Naive thymus-derived CD4-positive, alpha-beta T cell (primary cell): Measurements from ENCODE around the gene LGR4. TPM values are rescaled to one million over a fixed set of nuclear protein-coding genes. Genes with fewer than 3 reads are reported as not detected.
"Not testable (repeated sequence)": the region's sequence is repeated elsewhere in the genome, so short reads cannot be mapped to it uniquely, and the experiment has no call there.

ENCODE experiments used
- ATAC-seq: fragments of 150-1000 bp; cut with Tn5 transposase; 2 replicates; pipeline ENCODE4 v1.10.0; 2021; ENCODE audit warnings: mild to moderate bottlenecking, moderate library complexity
- CTCF ChIA-PET: fragments of 350-600 bp; sonication (Branson Sonifier 250); formaldehyde crosslinking; loops from one replicate; lab custom pipeline; 2021; ENCODE audit warnings: antibody characterized with exemption; lab: Charles Lee
- POLR2A ChIA-PET: fragments of 350-600 bp; sonication (Branson Sonifier 250); formaldehyde crosslinking; loops from one replicate; lab custom pipeline; 2021; ENCODE audit warnings: antibody characterized with exemption, inconsistent platforms; lab: Charles Lee
- DNase-seq, 9 donors: peaks; one replicate each; pipeline versions ENCODE4 v3.0.0 to v3.0.0-alpha.2; 2020 to 2022; ENCODE audit warnings: mixed read lengths in 1 of 9
- H3K27ac ChIP-seq: one replicate; pipeline ENCODE4 v1.7.0; 2013; ENCODE audit warnings: mild to moderate bottlenecking, low read depth, low read length, moderate library complexity
- H3K27me3 ChIP-seq, 2 donors: one replicate each; pipeline ENCODE4 v1.7.0; 2013; ENCODE audit warnings: low read length in 2 of 2, mild to moderate bottlenecking in 2 of 2, moderate library complexity in 2 of 2; ENCODE audit not compliant: control insufficient read depth in 2 of 2, insufficient read depth in 2 of 2
- H3K36me3 ChIP-seq, 3 experiments: 1 replicate in 2 of 3; 2 replicates in 1 of 3; pipeline ENCODE4 v1.7.0; 2013; ENCODE audit warnings: low read length in 3 of 3, mild to moderate bottlenecking in 3 of 3, moderate library complexity in 1 of 3; ENCODE audit not compliant: insufficient read depth in 3 of 3, control insufficient read depth in 2 of 3
- H3K4me1 ChIP-seq, 2 donors: one replicate each; pipeline ENCODE4 v1.7.0; 2013; ENCODE audit warnings: low read length in 2 of 2, mild to moderate bottlenecking in 2 of 2, moderate library complexity in 1 of 2; ENCODE audit not compliant: control insufficient read depth in 2 of 2, insufficient read depth in 2 of 2
- H3K4me3 ChIP-seq: 2 replicates; pipeline ENCODE4 v1.7.0; 2013; ENCODE audit warnings: mild to moderate bottlenecking, low read length
- H3K9me3 ChIP-seq, 3 experiments: 1 replicate in 2 of 3; 2 replicates in 1 of 3; pipeline ENCODE4 v1.7.0; 2013; ENCODE audit warnings: low read length in 3 of 3; ENCODE audit not compliant: control insufficient read depth in 2 of 3
- H3K27ac Mint-ChIP-seq, 9 donors: one replicate each; pipeline ENCODE4 v1.8.0; 2020 to 2022; ENCODE audit warnings: mixed read lengths in 9 of 9, mild to moderate bottlenecking in 8 of 9, moderate library complexity in 5 of 9, inconsistent platforms in 2 of 9
- H3K27me3 Mint-ChIP-seq, 5 donors: one replicate each; pipeline ENCODE4 v1.8.0; 2021 to 2022; ENCODE audit warnings: mixed read lengths in 5 of 5, mild to moderate bottlenecking in 1 of 5
- H3K36me3 Mint-ChIP-seq, 5 donors: one replicate each; pipeline ENCODE4 v1.8.0; 2020 to 2022; ENCODE audit warnings: mixed read lengths in 5 of 5, mild to moderate bottlenecking in 3 of 5, inconsistent platforms in 1 of 5
- H3K4me1 Mint-ChIP-seq, 7 donors: one replicate each; pipeline ENCODE4 v1.8.0; 2020 to 2022; ENCODE audit warnings: mixed read lengths in 7 of 7, mild to moderate bottlenecking in 3 of 7, inconsistent platforms in 1 of 7
- H3K4me3 Mint-ChIP-seq, 10 donors: one replicate each; pipeline ENCODE4 v1.8.0; 2020 to 2022; ENCODE audit warnings: mild to moderate bottlenecking in 10 of 10, mixed read lengths in 10 of 10, moderate library complexity in 6 of 10, inconsistent platforms in 2 of 10
- H3K9me3 Mint-ChIP-seq, 11 donors: one replicate each; pipeline ENCODE4 v1.8.0; 2020 to 2022; ENCODE audit warnings: mixed read lengths in 11 of 11, mild to moderate bottlenecking in 4 of 11, inconsistent platforms in 1 of 11, moderate library complexity in 1 of 11
- intact Hi-C, 2 donors: fragments of 100-400 bp; cut with micrococcal nuclease; formaldehyde crosslinking; loops; one replicate each; pipeline ENCODE4 v1.15.1; 2023
- polyA plus RNA-seq, 2 donors: library from polyadenylated mRNA; unstranded; fragments of 300-500 nt; fragmentation: Illumina TruSeq; gene quantifications; one replicate each; pipeline ENCODE4 v1.2.3, GENCODE V29; 2021
- total RNA-seq, 6 experiments: library from RNA in 5 of 6; stranded (reverse) in 5 of 6; gene quantifications; 1 replicate in 5 of 6; 2 replicates in 1 of 6; pipeline ENCODE4 v1.2.3 and lab custom pipeline; 2021 to 2026

The LGR4 gene
- total and polyA plus RNA-seq, 7 experiments from 2014 or later, result 0.05 to 1.5 (median 0.49) TPM

- no peak overlapping the region for H3K4me3 ChIP-seq
- no peaks in the 10 kb centered on the region for H3K9me3 ChIP-seq
- no peak overlapping the region for H3K27ac Mint-ChIP-seq
- ChIA-PET POLR2A (no interaction called here), CTCF (no interaction called here)
- DNase-seq (no peak), ATAC-seq (no peak)
- no peaks in the 10 kb centered on the region for H3K27me3 Mint-ChIP-seq
- H3K4me1 ChIP-seq, result no peaks in the 10 kb centered on the region
- no peaks in the 10 kb centered on the region for H3K4me1 Mint-ChIP-seq
- no peak overlapping the region for H3K4me3 Mint-ChIP-seq
- intact Hi-C loops, result no loop called here
- H3K36me3 Mint-ChIP-seq, result peaks cover 7 to 33% (median 16%) of the 10 kb centered on the region in 5 donors
- H3K27me3 ChIP-seq, result no peaks in the 10 kb centered on the region
- no peaks in the 10 kb centered on the region for H3K36me3 ChIP-seq
- H3K27ac ChIP-seq, result no peak overlapping the region
- H3K9me3 Mint-ChIP-seq, result no peaks in the 10 kb centered on the region
These were observed 122.1 kb downstream of the LGR4 start for GRCh38 chr11:27350511-27350910.

- Histone ChIP-seq H3K36me3 (no peaks in the 10 kb centered on the region), H3K27me3 (no peaks in the 10 kb centered on the region), H3K4me1 (no peaks in the 10 kb centered on the region), H3K9me3 (no peaks in the 10 kb centered on the region), H3K27ac (no peak overlapping the region), H3K4me3 (no peak overlapping the region)
- Mint-ChIP-seq H3K4me3 (no peak overlapping the region), H3K4me1 (no peaks in the 10 kb centered on the region), H3K36me3 (peaks cover 7 to 33% (median 21%) of the 10 kb centered on the region in 5 donors), H3K9me3 (no peaks in the 10 kb centered on the region), H3K27ac (peak overlapping the region in 1 of 9 donors; percentile 41), H3K27me3 (no peaks in the 10 kb centered on the region)
- ChIA-PET POLR2A (no interaction called here), CTCF (no interaction called here)
- intact Hi-C loops, result no loop called here
- DNase-seq (no peak), ATAC-seq (no peak)
These were observed 122.7 kb downstream of the LGR4 start for GRCh38 chr11:27349919-27350318.

- Histone ChIP-seq H3K4me3 (no peak overlapping the region), H3K4me1 (no peaks in the 10 kb centered on the region), H3K9me3 (no peaks in the 10 kb centered on the region), H3K27ac (no peak overlapping the region), H3K27me3 (no peaks in the 10 kb centered on the region), H3K36me3 (no peaks in the 10 kb centered on the region)
- ChIA-PET CTCF (no interaction called here), POLR2A (no interaction called here)
- H3K9me3 Mint-ChIP-seq, result no peaks in the 10 kb centered on the region
- no peaks in the 10 kb centered on the region for H3K4me1 Mint-ChIP-seq
- ATAC-seq (no peak), DNase-seq (no peak)
- intact Hi-C loops, result no loop called here
- H3K27ac Mint-ChIP-seq, result no peak overlapping the region
- no peak overlapping the region for H3K4me3 Mint-ChIP-seq
- H3K27me3 Mint-ChIP-seq, result no peaks in the 10 kb centered on the region
- H3K36me3 Mint-ChIP-seq, result peaks cover 7 to 33% (median 24%) of the 10 kb centered on the region in 5 donors
These were observed 124.2 kb downstream of the LGR4 start for GRCh38 chr11:27348340-27348873.

GRCh38 chr11:27347359-27348339 lies 124.9 kb downstream of the LGR4 start:
- Histone ChIP-seq H3K27ac (no peak overlapping the region), H3K4me1 (no peaks in the 10 kb centered on the region), H3K27me3 (no peaks in the 10 kb centered on the region), H3K4me3 (no peak overlapping the region), H3K36me3 (no peaks in the 10 kb centered on the region), H3K9me3 (no peaks in the 10 kb centered on the region)
- no peaks in the 10 kb centered on the region for H3K27me3 Mint-ChIP-seq
- no peak overlapping the region for H3K27ac Mint-ChIP-seq
- H3K4me1 Mint-ChIP-seq, result no peaks in the 10 kb centered on the region
- DNase-seq (no peak), ATAC-seq (no peak)
- intact Hi-C loops, result no loop called here
- CTCF ChIA-PET, result no interaction called here
- H3K9me3 Mint-ChIP-seq, result no peaks in the 10 kb centered on the region
- peaks cover 7 to 37% (median 24%) of the 10 kb centered on the region in 5 donors for H3K36me3 Mint-ChIP-seq
- H3K4me3 Mint-ChIP-seq, result no peak overlapping the region
- POLR2A ChIA-PET, result no interaction called here

GRCh38 chr11:27339941-27340340 lies 132.6 kb downstream of the LGR4 start:
- H3K9me3 Mint-ChIP-seq, result no peaks in the 10 kb centered on the region
- no peak for ATAC-seq
- no peaks in the 10 kb centered on the region for H3K27me3 Mint-ChIP-seq
- ChIA-PET CTCF (no interaction called here), POLR2A (no interaction called here)
- intact Hi-C loops, result no loop called here
- H3K9me3 ChIP-seq, result no peaks in the 10 kb centered on the region
- no peaks in the 10 kb centered on the region for H3K36me3 ChIP-seq
- no peak for DNase-seq
- H3K27me3 ChIP-seq, result no peaks in the 10 kb centered on the region
- no peaks in the 10 kb centered on the region for H3K4me1 ChIP-seq
- H3K36me3 Mint-ChIP-seq, result peaks cover 0 to 30% (median 8%) of the 10 kb centered on the region in 5 donors
- H3K4me3 ChIP-seq, result no peak overlapping the region
- no peaks in the 10 kb centered on the region for H3K4me1 Mint-ChIP-seq
- H3K27ac Mint-ChIP-seq, result no peak overlapping the region
- no peak overlapping the region for H3K27ac ChIP-seq
- no peak overlapping the region for H3K4me3 Mint-ChIP-seq

- H3K27ac Mint-ChIP-seq, CTCF ChIA-PET, H3K4me1 ChIP-seq, H3K36me3 ChIP-seq, ATAC-seq, H3K27me3 ChIP-seq, H3K4me1 Mint-ChIP-seq, H3K9me3 Mint-ChIP-seq, H3K27me3 Mint-ChIP-seq, H3K27ac ChIP-seq, DNase-seq, intact Hi-C loops, POLR2A ChIA-PET, H3K9me3 ChIP-seq, H3K4me3 Mint-ChIP-seq, H3K4me3 ChIP-seq: not testable (repeated sequence)
- H3K36me3 Mint-ChIP-seq, result peaks cover 0 to 21% (median 9%) of the 10 kb centered on the region in 5 donors
These were observed 137.8 kb downstream of the LGR4 start for GRCh38 chr11:27334764-27335163.
